Upper lobe of left lung (tissue), 4 donors: ENCODE measurements around the gene SNHG17.

Experiments
- POLR2A ChIP-seq, 4 donors: fragments of 450-650 bp; IDR thresholded peaks; one replicate each; pipeline ENCODE4 v1.5.1; 2016 to 2017; ENCODE audit warnings: antibody characterized with exemption in 4 of 4, mild to moderate bottlenecking in 2 of 4
- TF ChIP-seq, protein P1 (sequence below), 6 experiments: fragments of 450-650 bp in 4 of 6; fragments of 200-600 bp in 2 of 6; sonication (generic) in 2 of 6; IDR thresholded peaks; one replicate each; pipeline ENCODE4 v1.5.1; 2016 to 2019; ENCODE audit warnings: antibody characterized with exemption in 6 of 6

DNA sequence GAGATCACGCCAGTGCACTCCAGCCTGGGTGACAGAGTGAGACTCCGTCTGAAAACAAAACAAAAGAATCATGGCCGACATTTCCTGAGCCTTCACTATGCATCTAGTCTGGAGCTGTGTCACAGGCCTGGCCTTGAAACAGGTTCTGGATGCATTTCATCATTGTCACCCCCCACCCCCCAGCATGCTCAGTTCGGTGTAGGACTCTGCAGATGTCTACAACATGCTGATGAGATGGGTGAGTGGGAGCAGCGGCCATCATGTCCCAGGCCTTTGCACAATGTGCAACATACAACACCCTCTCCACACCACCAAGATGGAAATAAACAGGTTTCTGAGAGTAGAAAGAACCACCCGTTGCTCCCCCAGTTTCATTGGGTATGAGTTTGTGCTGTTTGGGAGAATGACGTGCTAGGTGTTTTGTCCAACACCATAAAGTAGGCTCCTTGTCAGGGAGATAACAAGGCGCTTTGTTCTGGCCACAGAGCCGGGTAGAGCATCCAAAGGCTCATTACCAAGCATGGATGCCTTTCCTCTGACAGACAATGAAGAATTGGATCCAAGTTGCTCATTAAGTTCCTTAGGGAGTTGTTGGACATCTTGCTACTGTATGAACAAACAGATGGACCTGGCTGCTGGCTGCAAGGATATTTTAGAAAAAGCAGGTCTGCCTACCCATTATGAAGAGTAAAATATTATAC is 22.1 kb downstream of the SNHG17 start:
- TF ChIP-seq, protein P1, sequence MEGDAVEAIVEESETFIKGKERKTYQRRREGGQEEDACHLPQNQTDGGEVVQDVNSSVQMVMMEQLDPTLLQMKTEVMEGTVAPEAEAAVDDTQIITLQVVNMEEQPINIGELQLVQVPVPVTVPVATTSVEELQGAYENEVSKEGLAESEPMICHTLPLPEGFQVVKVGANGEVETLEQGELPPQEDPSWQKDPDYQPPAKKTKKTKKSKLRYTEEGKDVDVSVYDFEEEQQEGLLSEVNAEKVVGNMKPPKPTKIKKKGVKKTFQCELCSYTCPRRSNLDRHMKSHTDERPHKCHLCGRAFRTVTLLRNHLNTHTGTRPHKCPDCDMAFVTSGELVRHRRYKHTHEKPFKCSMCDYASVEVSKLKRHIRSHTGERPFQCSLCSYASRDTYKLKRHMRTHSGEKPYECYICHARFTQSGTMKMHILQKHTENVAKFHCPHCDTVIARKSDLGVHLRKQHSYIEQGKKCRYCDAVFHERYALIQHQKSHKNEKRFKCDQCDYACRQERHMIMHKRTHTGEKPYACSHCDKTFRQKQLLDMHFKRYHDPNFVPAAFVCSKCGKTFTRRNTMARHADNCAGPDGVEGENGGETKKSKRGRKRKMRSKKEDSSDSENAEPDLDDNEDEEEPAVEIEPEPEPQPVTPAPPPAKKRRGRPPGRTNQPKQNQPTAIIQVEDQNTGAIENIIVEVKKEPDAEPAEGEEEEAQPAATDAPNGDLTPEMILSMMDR (IDR thresholded peaks at IDR 0.05) = no peak
- no peak for TF ChIP-seq POLR2A (IDR thresholded peaks at IDR 0.05)
